Mammary epithelial cell (primary cell): ENCODE results near the gene ZIC1.

Experiments
- EZH2 ChIP-seq: IDR thresholded peaks from 2 replicates; pipeline ENCODE4 v1.6.1; 2012; ENCODE audit warnings: low read length, inconsistent platforms, borderline replicate concordance
- TF ChIP-seq, protein P1 (sequence below), 2 donors: IDR thresholded peaks in 1 of 2; conservative IDR thresholded peaks in 1 of 2; 2 replicates each; pipeline ENCODE4 v1.5.1; 2011 to 2012; ENCODE audit warnings: inconsistent platforms in 2 of 2, low read length in 2 of 2, mild to moderate bottlenecking in 2 of 2, control low read depth in 1 of 2, low read depth in 1 of 2; ENCODE audit not compliant: insufficient read depth in 1 of 2; ENCODE audit errors: extremely low read depth in 1 of 2

DNA sequence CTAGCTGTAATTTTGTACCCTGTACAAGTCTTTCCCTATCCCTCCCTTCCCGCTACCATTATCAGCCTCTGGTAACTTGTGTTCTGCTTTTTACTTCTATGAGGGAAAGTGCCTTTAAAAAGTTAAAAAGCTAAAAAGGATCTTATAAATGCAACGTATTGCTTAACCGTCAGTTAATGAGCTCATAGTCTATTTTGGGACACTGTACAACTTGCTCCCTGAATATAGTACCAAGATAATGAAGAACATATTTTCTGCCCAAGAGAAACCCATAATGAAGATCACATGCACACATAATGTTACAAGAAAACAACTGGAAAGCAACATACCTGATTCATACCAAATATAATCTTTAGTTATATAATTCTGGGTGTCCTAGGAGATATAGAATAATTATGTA lies 22.6 kb downstream of the ZIC1 start:
- TF ChIP-seq EZH2 = no peak
- TF ChIP-seq, protein P1, sequence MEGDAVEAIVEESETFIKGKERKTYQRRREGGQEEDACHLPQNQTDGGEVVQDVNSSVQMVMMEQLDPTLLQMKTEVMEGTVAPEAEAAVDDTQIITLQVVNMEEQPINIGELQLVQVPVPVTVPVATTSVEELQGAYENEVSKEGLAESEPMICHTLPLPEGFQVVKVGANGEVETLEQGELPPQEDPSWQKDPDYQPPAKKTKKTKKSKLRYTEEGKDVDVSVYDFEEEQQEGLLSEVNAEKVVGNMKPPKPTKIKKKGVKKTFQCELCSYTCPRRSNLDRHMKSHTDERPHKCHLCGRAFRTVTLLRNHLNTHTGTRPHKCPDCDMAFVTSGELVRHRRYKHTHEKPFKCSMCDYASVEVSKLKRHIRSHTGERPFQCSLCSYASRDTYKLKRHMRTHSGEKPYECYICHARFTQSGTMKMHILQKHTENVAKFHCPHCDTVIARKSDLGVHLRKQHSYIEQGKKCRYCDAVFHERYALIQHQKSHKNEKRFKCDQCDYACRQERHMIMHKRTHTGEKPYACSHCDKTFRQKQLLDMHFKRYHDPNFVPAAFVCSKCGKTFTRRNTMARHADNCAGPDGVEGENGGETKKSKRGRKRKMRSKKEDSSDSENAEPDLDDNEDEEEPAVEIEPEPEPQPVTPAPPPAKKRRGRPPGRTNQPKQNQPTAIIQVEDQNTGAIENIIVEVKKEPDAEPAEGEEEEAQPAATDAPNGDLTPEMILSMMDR (conservative IDR thresholded peaks at IDR 0.05 in 1 of 2, IDR thresholded peaks at IDR 0.05 in 1 of 2; ENCODE audit: extremely low read depth in 1 of 2, insufficient read depth in 1 of 2, low read depth in 1 of 2, low read length in 2 of 2) = no peak
